Measurements from ENCODE around the gene PRKD1.

PRKD1 gene

DNA sequence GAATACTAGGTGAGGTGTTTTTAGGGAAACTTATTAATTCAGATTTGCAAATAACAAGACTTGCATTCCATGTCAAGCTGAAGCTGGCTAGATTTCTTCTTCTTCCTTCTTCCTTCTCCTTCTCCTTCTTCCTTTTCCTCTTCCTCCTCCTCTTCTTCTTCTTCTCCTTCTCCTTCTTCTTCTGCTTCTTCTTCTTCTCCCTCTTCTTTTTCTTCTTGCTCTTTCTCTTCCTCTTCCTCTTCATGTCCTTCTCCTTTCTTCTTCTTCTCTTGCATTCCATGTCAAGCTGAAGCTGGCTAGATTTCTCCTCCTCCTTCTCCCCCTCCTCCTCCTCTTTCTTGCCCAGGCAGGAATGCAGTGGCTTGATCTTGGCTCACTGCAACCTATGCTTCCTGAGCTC is 297.8 kb downstream of the PRKD1 start:
- no peaks in the 10 kb centered on the region for H3K36me3 ChIP-seq (replicated peaks; ENCODE audit: low read depth, low read length)
- H3K79me2 ChIP-seq (ENCODE audit: low read length), result no peaks in the 10 kb centered on the region
- H3K27ac ChIP-seq (ENCODE audit: low read length), result no peak overlapping the region
- no peaks in the 10 kb centered on the region for H3K9me3 ChIP-seq (ENCODE audit: insufficient read depth, low read length)
- no peak overlapping the region for H3K9ac ChIP-seq (ENCODE audit: low read length)
- no peaks in the 10 kb centered on the region for H3K4me1 ChIP-seq (ENCODE audit: low read length)
- no peak overlapping the region for H3K4me3 ChIP-seq (ENCODE audit: low read length)
- no peak for TF ChIP-seq EZH2phosphoT487 (IDR thresholded peaks at IDR 0.05; ENCODE audit: low read depth)
- TF ChIP-seq, protein P1, sequence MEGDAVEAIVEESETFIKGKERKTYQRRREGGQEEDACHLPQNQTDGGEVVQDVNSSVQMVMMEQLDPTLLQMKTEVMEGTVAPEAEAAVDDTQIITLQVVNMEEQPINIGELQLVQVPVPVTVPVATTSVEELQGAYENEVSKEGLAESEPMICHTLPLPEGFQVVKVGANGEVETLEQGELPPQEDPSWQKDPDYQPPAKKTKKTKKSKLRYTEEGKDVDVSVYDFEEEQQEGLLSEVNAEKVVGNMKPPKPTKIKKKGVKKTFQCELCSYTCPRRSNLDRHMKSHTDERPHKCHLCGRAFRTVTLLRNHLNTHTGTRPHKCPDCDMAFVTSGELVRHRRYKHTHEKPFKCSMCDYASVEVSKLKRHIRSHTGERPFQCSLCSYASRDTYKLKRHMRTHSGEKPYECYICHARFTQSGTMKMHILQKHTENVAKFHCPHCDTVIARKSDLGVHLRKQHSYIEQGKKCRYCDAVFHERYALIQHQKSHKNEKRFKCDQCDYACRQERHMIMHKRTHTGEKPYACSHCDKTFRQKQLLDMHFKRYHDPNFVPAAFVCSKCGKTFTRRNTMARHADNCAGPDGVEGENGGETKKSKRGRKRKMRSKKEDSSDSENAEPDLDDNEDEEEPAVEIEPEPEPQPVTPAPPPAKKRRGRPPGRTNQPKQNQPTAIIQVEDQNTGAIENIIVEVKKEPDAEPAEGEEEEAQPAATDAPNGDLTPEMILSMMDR (IDR thresholded peaks at IDR 0.05; ENCODE audit: low read depth, low read length), result no peak
- H4K20me1 ChIP-seq (ENCODE audit: insufficient read depth, low read length), result no peaks in the 10 kb centered on the region
- no peak overlapping the region for H3K4me2 ChIP-seq (ENCODE audit: low read length)
- H2AFZ ChIP-seq (ENCODE audit: low read depth, low read length), result no peak overlapping the region
- no peaks in the 10 kb centered on the region for H3K27me3 ChIP-seq (ENCODE audit: low read depth, low read length)

DNA sequence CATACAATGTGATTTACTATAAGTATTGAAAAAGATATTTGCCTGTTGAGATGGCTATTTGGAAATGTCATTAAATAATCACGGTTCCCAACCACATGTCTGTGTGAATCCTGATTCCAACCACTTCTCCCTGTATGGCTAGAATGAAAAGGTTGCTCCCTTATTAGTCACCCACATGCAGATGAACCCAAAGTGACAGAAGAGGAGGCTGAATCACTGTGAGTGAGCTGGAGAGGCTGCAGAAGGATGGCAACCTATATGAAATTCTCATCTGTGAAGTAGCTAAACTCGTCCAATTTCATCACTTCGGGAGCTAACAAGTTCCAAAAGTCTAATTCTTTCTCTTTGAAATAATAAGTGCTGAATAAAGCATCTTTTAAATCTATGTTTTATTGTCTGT is 300.5 kb downstream of the PRKD1 start:
- Histone ChIP-seq H3K27ac (ENCODE audit: low read length) (no peak overlapping the region), H3K27me3 (ENCODE audit: low read depth, low read length) (no peaks in the 10 kb centered on the region), H3K9me3 (ENCODE audit: insufficient read depth, low read length) (no peaks in the 10 kb centered on the region), H4K20me1 (ENCODE audit: insufficient read depth, low read length) (no peaks in the 10 kb centered on the region), H3K36me3 (replicated peaks; ENCODE audit: low read depth, low read length) (no peaks in the 10 kb centered on the region), H3K4me2 (ENCODE audit: low read length) (no peak overlapping the region), H3K4me3 (ENCODE audit: low read length) (no peak overlapping the region), H3K79me2 (ENCODE audit: low read length) (no peaks in the 10 kb centered on the region), H3K9ac (ENCODE audit: low read length) (no peak overlapping the region), H3K4me1 (ENCODE audit: low read length) (no peaks in the 10 kb centered on the region), H2AFZ (ENCODE audit: low read depth, low read length) (no peak overlapping the region)
- TF ChIP-seq, protein P1 (IDR thresholded peaks at IDR 0.05; ENCODE audit: low read depth, low read length), result no peak
- TF ChIP-seq EZH2phosphoT487 (IDR thresholded peaks at IDR 0.05; ENCODE audit: low read depth), result no peak

DNA sequence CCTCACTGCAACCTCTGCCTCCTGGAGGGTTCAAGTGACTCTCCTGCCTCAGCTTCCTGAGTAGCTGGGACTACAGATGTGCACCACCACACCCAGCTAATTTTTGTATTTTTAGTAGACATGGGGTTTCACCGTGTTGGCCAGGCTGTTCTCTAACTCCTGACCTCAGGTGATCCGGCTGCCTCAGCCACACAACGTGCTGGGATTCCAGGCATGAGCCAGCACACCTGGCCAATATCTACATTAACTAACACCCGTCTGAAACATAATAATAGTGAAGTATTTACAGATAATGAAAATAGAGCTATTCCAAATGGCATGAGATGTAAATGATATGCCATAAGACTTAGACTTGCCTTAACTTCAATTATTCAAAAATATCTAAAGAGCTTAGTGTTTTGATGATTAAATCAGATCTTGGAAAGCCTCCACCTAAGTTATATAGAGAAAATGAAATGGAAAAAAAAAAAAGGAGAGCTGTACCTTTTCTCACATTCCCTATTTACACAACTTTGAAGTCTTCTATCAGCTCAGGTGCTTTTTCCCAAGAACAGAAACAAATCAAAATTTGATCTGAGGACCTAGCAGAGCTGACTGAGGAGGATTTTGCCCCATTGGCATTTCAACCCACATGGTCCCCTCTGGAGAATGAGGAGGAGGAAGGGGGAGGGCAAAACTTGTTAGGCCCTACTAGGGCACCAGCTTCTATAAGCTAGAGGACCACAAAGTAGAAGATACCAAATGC is 309.2 kb downstream of the PRKD1 start:
- H2AFZ ChIP-seq (ENCODE audit: low read depth, low read length), result no peak overlapping the region
- no peak overlapping the region for H3K4me3 ChIP-seq (ENCODE audit: low read length)
- no peaks in the 10 kb centered on the region for H3K36me3 ChIP-seq (replicated peaks; ENCODE audit: low read depth, low read length)
- H3K4me1 ChIP-seq (ENCODE audit: low read length), result no peaks in the 10 kb centered on the region
- H3K4me2 ChIP-seq (ENCODE audit: low read length), result no peak overlapping the region
- no peaks in the 10 kb centered on the region for H3K9me3 ChIP-seq (ENCODE audit: insufficient read depth, low read length)
- H3K27me3 ChIP-seq (ENCODE audit: low read depth, low read length), result no peaks in the 10 kb centered on the region
- TF ChIP-seq, protein P1 (IDR thresholded peaks at IDR 0.05; ENCODE audit: low read depth, low read length), result no peak
- no peak for TF ChIP-seq EZH2phosphoT487 (IDR thresholded peaks at IDR 0.05; ENCODE audit: low read depth)
- no peaks in the 10 kb centered on the region for H4K20me1 ChIP-seq (ENCODE audit: insufficient read depth, low read length)
- no peaks in the 10 kb centered on the region for H3K79me2 ChIP-seq (ENCODE audit: low read length)
- H3K27ac ChIP-seq (ENCODE audit: low read length), result no peak overlapping the region
- H3K9ac ChIP-seq (ENCODE audit: low read length), result no peak overlapping the region

DNA sequence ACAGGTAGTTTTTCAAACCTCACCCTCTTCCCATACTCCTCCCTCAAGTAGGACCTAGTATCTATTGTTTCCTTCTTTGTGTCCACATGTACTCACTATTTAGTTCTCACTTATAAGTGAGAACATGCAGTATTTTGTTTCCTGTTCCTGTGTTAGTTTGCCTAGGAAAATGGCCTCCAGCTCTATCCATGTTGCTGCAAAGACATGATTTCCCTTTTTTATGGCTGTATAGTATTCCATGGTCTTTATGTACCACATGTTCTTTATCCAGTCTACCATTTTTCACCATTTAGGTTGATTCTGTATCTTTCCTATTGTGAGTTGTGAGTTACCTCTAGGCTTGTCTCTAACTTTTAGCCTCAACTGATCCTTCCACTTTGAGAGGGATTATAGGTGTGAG is 310.7 kb downstream of the PRKD1 start:
- Histone ChIP-seq H3K4me3 (ENCODE audit: low read length) (no peak overlapping the region), H3K27me3 (ENCODE audit: low read depth, low read length) (no peaks in the 10 kb centered on the region), H3K27ac (ENCODE audit: low read length) (no peak overlapping the region), H3K4me2 (ENCODE audit: low read length) (no peak overlapping the region), H2AFZ (ENCODE audit: low read depth, low read length) (no peak overlapping the region), H3K4me1 (ENCODE audit: low read length) (no peaks in the 10 kb centered on the region), H4K20me1 (ENCODE audit: insufficient read depth, low read length) (no peaks in the 10 kb centered on the region), H3K9ac (ENCODE audit: low read length) (no peak overlapping the region), H3K79me2 (ENCODE audit: low read length) (no peaks in the 10 kb centered on the region), H3K36me3 (replicated peaks; ENCODE audit: low read depth, low read length) (no peaks in the 10 kb centered on the region), H3K9me3 (ENCODE audit: insufficient read depth, low read length) (no peaks in the 10 kb centered on the region)
- no peak for TF ChIP-seq EZH2phosphoT487 (IDR thresholded peaks at IDR 0.05; ENCODE audit: low read depth)
- TF ChIP-seq, protein P1 (IDR thresholded peaks at IDR 0.05; ENCODE audit: low read depth, low read length), result no peak
